Measurements from ENCODE around the gene STEAP4. TPM values are rescaled to one million over a fixed set of nuclear protein-coding genes. Genes with fewer than 3 reads are reported as not detected.

Gene STEAP4
- total RNA-seq, 4 donors from 2014 or later = 45.2 to 239 (median 82.2) TPM

- peaks cover 0 to 10% (median 0%) of the 10 kb centered on the region in 4 donors for H3K4me1 ChIP-seq
- TF ChIP-seq CTCF (IDR thresholded peaks at IDR 0.05) (no peak), EP300 (IDR thresholded peaks at IDR 0.05) (peak; percentile 55 to 67), POLR2A (IDR thresholded peaks at IDR 0.05) (no peak)
- no peak for DNase-seq (ENCODE audit: low spot score in 2 of 2)
- no peak overlapping the region for H3K27ac ChIP-seq
- no peaks in the 10 kb centered on the region for H3K36me3 ChIP-seq
- no peaks in the 10 kb centered on the region for H3K9me3 ChIP-seq
- WGBS, 2 donors = 58 to 70% methylated on average over 3 of the region's 3 CpGs
- no peak overlapping the region for H3K4me3 ChIP-seq
- H3K27me3 ChIP-seq = no peaks in the 10 kb centered on the region
Measured at GRCh38 chr7:88322151-88322550, 15.5 kb upstream of the STEAP4 start.

GRCh38 chr7:88321694-88322093, 15.0 kb upstream of the STEAP4 start:
- Histone ChIP-seq H3K27ac (no peak overlapping the region), H3K4me1 (peaks cover 0 to 10% (median 0%) of the 10 kb centered on the region in 4 donors), H3K36me3 (no peaks in the 10 kb centered on the region), H3K4me3 (no peak overlapping the region), H3K9me3 (no peaks in the 10 kb centered on the region), H3K27me3 (no peaks in the 10 kb centered on the region)
- no peak for DNase-seq (ENCODE audit: low spot score in 2 of 2)
- TF ChIP-seq POLR2A (IDR thresholded peaks at IDR 0.05) (no peak), CTCF (IDR thresholded peaks at IDR 0.05) (no peak), EP300 (IDR thresholded peaks at IDR 0.05) (no peak)
- 89 to 93% methylated on average over 1 of the region's 1 CpG for WGBS, 2 donors

- 86 to 88% methylated on average over 2 of the region's 2 CpGs for WGBS, 2 donors
- Histone ChIP-seq H3K4me1 (peaks cover 0 to 22% (median 0%) of the 10 kb centered on the region in 4 donors), H3K27me3 (no peaks in the 10 kb centered on the region), H3K36me3 (no peaks in the 10 kb centered on the region), H3K9me3 (no peaks in the 10 kb centered on the region), H3K4me3 (no peak overlapping the region), H3K27ac (no peak overlapping the region)
- TF ChIP-seq CTCF (IDR thresholded peaks at IDR 0.05) = no peak
- no peak for TF ChIP-seq EP300 (IDR thresholded peaks at IDR 0.05)
- no peak for TF ChIP-seq POLR2A (IDR thresholded peaks at IDR 0.05)
- no peak for DNase-seq (ENCODE audit: low spot score in 2 of 2)
Measured at GRCh38 chr7:88318196-88318595, 11.5 kb upstream of the STEAP4 start.

- H3K4me3 ChIP-seq = no peak overlapping the region
- no peak overlapping the region for H3K27ac ChIP-seq
- WGBS, 2 donors = 82 to 84% methylated on average over 1 of the region's 1 CpG
- H3K4me1 ChIP-seq = peaks cover 0 to 29% (median 0%) of the 10 kb centered on the region in 4 donors
- H3K9me3 ChIP-seq = no peaks in the 10 kb centered on the region
- TF ChIP-seq CTCF (IDR thresholded peaks at IDR 0.05) (no peak), EP300 (IDR thresholded peaks at IDR 0.05) (peak in 1 of 2 donors; percentile 33), POLR2A (IDR thresholded peaks at IDR 0.05) (no peak)
- H3K27me3 ChIP-seq = no peaks in the 10 kb centered on the region
- no peaks in the 10 kb centered on the region for H3K36me3 ChIP-seq
- no peak for DNase-seq (ENCODE audit: low spot score in 2 of 2)
Measured at GRCh38 chr7:88317422-88317821, 10.7 kb upstream of the STEAP4 start.

- Histone ChIP-seq H3K9me3 (no peaks in the 10 kb centered on the region), H3K27ac (no peak overlapping the region), H3K4me1 (peaks cover 0 to 32% (median 0%) of the 10 kb centered on the region in 4 donors), H3K36me3 (no peaks in the 10 kb centered on the region), H3K4me3 (no peak overlapping the region), H3K27me3 (no peaks in the 10 kb centered on the region)
- no peak for DNase-seq (ENCODE audit: low spot score in 2 of 2)
- TF ChIP-seq CTCF (IDR thresholded peaks at IDR 0.05) (no peak), POLR2A (IDR thresholded peaks at IDR 0.05) (no peak), EP300 (IDR thresholded peaks at IDR 0.05) (no peak)
- WGBS, 2 donors = 100% methylated on average over 1 of the region's 1 CpG
Measured at GRCh38 chr7:88316456-88316855, 9.8 kb upstream of the STEAP4 start.
